HCT116 (cell line): Measurements from ENCODE around the gene BCAR3. TPM values are rescaled to one million over a fixed set of nuclear protein-coding genes. Genes with fewer than 3 reads are reported as not detected.

ENCODE experiments used
- ATAC-seq: fragments of 200-7000 bp; cut with Tn5 transposase; 2 replicates; pipeline ENCODE4 v1.9.1; 2020; ENCODE audit warnings: mild to moderate bottlenecking, moderate library complexity
- BruUV-seq: library from RNA; stranded (reverse); fragments of 400-500 nt; replicated peaks from 2 replicates; lab custom pipeline; 2021; lab: Mats Ljungman, UMichigan
- CTCF ChIA-PET: fragments of 300-600 bp; sonication (Branson Sonifier 250); formaldehyde crosslinking; loops from one replicate; lab custom pipeline; 2021; ENCODE audit warnings: antibody characterized with exemption; lab: Charles Lee
- POLR2A ChIA-PET: fragments of 300-600, 350-600 bp; sonication (Branson Sonifier 250); formaldehyde crosslinking; loops from one replicate; lab custom pipeline; 2021; ENCODE audit warnings: antibody characterized with exemption; lab: Charles Lee
- RAD21 ChIA-PET, 2 experiments: fragments of 300-600 bp; sonication (Branson Sonifier 250); formaldehyde crosslinking; loops; one replicate each; lab custom pipeline; 2023; ENCODE audit warnings: low total read pairs in 2 of 2; ENCODE audit not compliant: uncharacterized antibody in 2 of 2, unreplicated experiment in 2 of 2, low non-redundant PET in 1 of 2; lab: Charles Lee
- DNase-seq: peaks from one replicate; pipeline ENCODE4 v3.0.0-alpha.2; 2010; ENCODE audit warnings: low read depth, low spot score
- H2AFZ ChIP-seq: fragments of 200-600 bp; shearing (Covaris generic), sonication (generic); 2 replicates; pipeline ENCODE4 v1.6.1; 2017; ENCODE audit warnings: low read depth, mixed run types, mixed read lengths, antibody characterized with exemption, low read length; ENCODE audit not compliant: poor library complexity, severe bottlenecking
- H3K27ac ChIP-seq: 2 replicates; pipeline ENCODE4 v1.5.1; 2012; ENCODE audit warnings: low read depth, low read length
- H3K27me3 ChIP-seq: fragments of 200-600 bp; sonication (generic); 2 replicates; pipeline ENCODE4 v1.6.1; 2016; ENCODE audit warnings: mixed run types, low read length, mixed read lengths; ENCODE audit not compliant: insufficient read depth
- H3K36me3 ChIP-seq, 2 experiments: fragments of 200-500 bp in 1 of 2; fragments of 200-600 bp in 1 of 2; sonication (Bioruptor generic) in 1 of 2; sonication (generic) in 1 of 2; 2 replicates each; pipeline versions ENCODE4 v1.5.1 to v1.6.1; 2014 to 2016; ENCODE audit warnings: low read length in 2 of 2, inconsistent platforms in 1 of 2, mixed read lengths in 1 of 2, mixed run types in 1 of 2; ENCODE audit not compliant: insufficient read depth in 2 of 2, control insufficient read depth in 1 of 2
- H3K4me1 ChIP-seq, 2 experiments: fragments of 200-600 bp in 1 of 2; sonication (generic) in 1 of 2; 2 replicates each; pipeline versions ENCODE4 v1.5.1 to v1.6.1; 2012 to 2017; ENCODE audit warnings: low read length in 2 of 2, inconsistent platforms in 1 of 2, mild to moderate bottlenecking in 1 of 2, mixed read lengths in 1 of 2, mixed run types in 1 of 2, moderate library complexity in 1 of 2; ENCODE audit not compliant: insufficient read depth in 2 of 2, control insufficient read depth in 1 of 2
- H3K4me2 ChIP-seq: fragments of 200-600 bp; sonication (generic); 2 replicates; pipeline ENCODE4 v1.6.1; 2017; ENCODE audit warnings: mixed run types, low read length, mixed read lengths
- H3K4me3 ChIP-seq, 2 experiments: fragments of 200-600 bp in 1 of 2; sonication (generic) in 1 of 2; replicated peaks in 1 of 2; 2 replicates each; pipeline ENCODE4 v1.5.1; 2011 to 2016; ENCODE audit warnings: low read length in 2 of 2, control low read depth in 1 of 2, low read depth in 1 of 2, mild to moderate bottlenecking in 1 of 2, mixed read lengths in 1 of 2, mixed run types in 1 of 2
- H3K79me2 ChIP-seq: fragments of 200-600 bp; sonication (generic); 2 replicates; pipeline ENCODE4 v1.6.1; 2017; ENCODE audit warnings: mild to moderate bottlenecking, mixed run types, low read length, moderate library complexity, mixed read lengths; ENCODE audit not compliant: insufficient read depth
- H3K9ac ChIP-seq: fragments of 200-600 bp; sonication (generic); 2 replicates; pipeline ENCODE4 v1.6.1; 2016; ENCODE audit warnings: low read length, mixed read lengths
- H3K9me2 ChIP-seq: fragments of 200-600 bp; sonication (generic), shearing (Covaris generic); 2 replicates; pipeline ENCODE4 v1.6.1; 2017; ENCODE audit warnings: mixed run types, mild to moderate bottlenecking, moderate library complexity; ENCODE audit not compliant: insufficient read depth
- H3K9me3 ChIP-seq, 2 experiments: fragments of 200-500 bp in 1 of 2; fragments of 200-600 bp in 1 of 2; sonication (Bioruptor generic) in 1 of 2; sonication (generic) in 1 of 2; 2 replicates each; pipeline ENCODE4 v1.6.1; 2014 to 2017; ENCODE audit warnings: low read length in 2 of 2, mixed read lengths in 2 of 2, inconsistent platforms in 1 of 2, low read depth in 1 of 2, mild to moderate bottlenecking in 1 of 2, mixed run types in 1 of 2, moderate library complexity in 1 of 2; ENCODE audit not compliant: control insufficient read depth in 1 of 2, insufficient read depth in 1 of 2
- H4K20me1 ChIP-seq: fragments of 200-600 bp; sonication (generic), shearing (Covaris generic); 2 replicates; pipeline ENCODE4 v1.6.1; 2017; ENCODE audit warnings: mixed run types, mild to moderate bottlenecking, moderate library complexity; ENCODE audit not compliant: insufficient read depth
- CBX3 ChIP-seq: IDR thresholded peaks from 2 replicates; pipeline ENCODE4 v1.6.1; 2012; ENCODE audit warnings: low read depth
- EGR1 ChIP-seq: IDR thresholded peaks from 2 replicates; pipeline ENCODE4 v1.6.1; 2012; ENCODE audit warnings: low read depth
- ELF1 ChIP-seq: IDR thresholded peaks from 2 replicates; pipeline ENCODE4 v1.6.1; 2012; ENCODE audit warnings: low read depth, borderline replicate concordance
- POLR2A ChIP-seq: IDR thresholded peaks from 2 replicates; pipeline ENCODE4 v1.7.0; 2011; ENCODE audit warnings: borderline replicate concordance; ENCODE audit not compliant: insufficient read depth, insufficient read length; ENCODE audit errors: extremely low read depth
- POLR2AphosphoS5 ChIP-seq: IDR thresholded peaks from 2 replicates; pipeline ENCODE4 v1.6.1; 2011; ENCODE audit warnings: mild to moderate bottlenecking, low read depth, low read length, moderate library complexity
- RAD21 ChIP-seq: IDR thresholded peaks from 2 replicates; pipeline ENCODE4 v1.6.1; 2012; ENCODE audit warnings: low read depth, mild to moderate bottlenecking
- TCF7L2 ChIP-seq: IDR thresholded peaks from 2 replicates; pipeline ENCODE4 v1.7.0; 2011; ENCODE audit warnings: borderline replicate concordance, inconsistent platforms; ENCODE audit not compliant: insufficient read depth, insufficient read length; ENCODE audit errors: extremely low read depth
- YY1 ChIP-seq: IDR thresholded peaks from 2 replicates; pipeline ENCODE4 v1.6.1; 2011; ENCODE audit warnings: low read length, low read depth, moderate library complexity, mild to moderate bottlenecking; ENCODE audit not compliant: insufficient replicate concordance; ENCODE audit errors: extremely low read depth
- ZBTB33 ChIP-seq: IDR thresholded peaks from 2 replicates; pipeline ENCODE4 v1.6.1; 2011; ENCODE audit warnings: mild to moderate bottlenecking, low read length, moderate library complexity; ENCODE audit not compliant: insufficient replicate concordance; ENCODE audit errors: extremely low read depth
- ZNF274 ChIP-seq: fragments of 200-500 bp; sonication (Bioruptor generic); IDR thresholded peaks from 2 replicates; pipeline ENCODE4 v1.6.1; 2014; ENCODE audit warnings: mild to moderate bottlenecking, low read depth, low read length, inconsistent platforms
- intact Hi-C: fragments of 100-400 bp; cut with micrococcal nuclease; formaldehyde crosslinking; loops from 2 replicates; pipeline ENCODE4 v1.10.0; 2022
- total RNA-seq: library from RNA; stranded (reverse); gene quantifications from one replicate; pipeline ENCODE4 v1.2.1, GENCODE V29; 2021; ENCODE audit not compliant: unreplicated experiment

Gene BCAR3
- total RNA-seq, 1 experiment from 2014 or later: 24.5 TPM

DNA sequence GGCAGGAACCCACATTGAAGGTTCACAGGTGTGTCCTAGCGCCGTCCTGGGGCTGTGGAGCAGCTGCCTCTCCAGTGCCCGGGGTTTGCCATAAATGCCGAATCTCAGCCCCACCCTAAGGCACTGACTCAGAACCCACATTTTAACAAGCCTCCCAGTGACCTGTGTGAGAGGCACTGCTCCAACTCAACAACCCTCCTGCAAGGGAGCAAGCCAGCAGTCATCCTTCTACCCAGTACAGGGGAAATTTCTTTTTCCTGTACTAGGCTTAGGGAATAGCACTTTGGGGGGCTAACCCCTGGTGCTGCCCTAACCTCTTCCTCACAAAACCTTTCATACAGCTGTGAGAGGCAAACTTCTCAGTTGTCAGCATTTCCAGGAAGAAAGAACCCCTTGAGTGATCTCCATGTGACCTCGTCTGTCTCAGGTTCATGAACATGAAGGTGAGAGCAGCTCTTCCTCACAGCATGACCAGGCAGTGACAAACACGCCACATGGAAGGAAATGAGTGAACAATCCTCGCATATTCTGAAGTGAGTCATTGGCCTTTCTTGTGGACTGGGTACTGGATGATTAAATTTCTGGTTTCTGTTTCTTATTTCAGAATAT is 11.4 kb upstream of the BCAR3 start:
- Histone ChIP-seq H3K27ac (peak overlapping the region; percentile 80), H3K36me3 (no peaks in the 10 kb centered on the region), H3K9me3 (no peaks in the 10 kb centered on the region), H3K27me3 (no peaks in the 10 kb centered on the region), H2AFZ (no peak overlapping the region), H4K20me1 (no peaks in the 10 kb centered on the region), H3K9ac (peak overlapping the region; percentile 71), H3K4me3 (peak overlapping the region; percentile 7 to 45), H3K9me2 (no peaks in the 10 kb centered on the region), H3K79me2 (no peaks in the 10 kb centered on the region), H3K4me1 (peaks cover 39 to 83% of the 10 kb centered on the region in 2 experiments), H3K4me2 (peak overlapping the region; percentile 74)
- POLR2A ChIA-PET: interaction anchor here (0.7 to 3.6 kb wide), 11 partner anchors 10 to 120 kb away, joined by 3 to 23 read pairs (median 4); partner anchors contain the start of gene BCAR3
- peak; percentile 77 for ATAC-seq
- TF ChIP-seq EGR1 (no peak), YY1 (peak; percentile 2), POLR2AphosphoS5 (peak; percentile 58), ZBTB33 (no peak), CBX3 (no peak), ZNF274 (no peak), TCF7L2 (peak; percentile 61), ELF1 (no peak), POLR2A (no peak), RAD21 (no peak)
- BruUV-seq: no TSS peak
- CTCF ChIA-PET: interaction anchor here (0.9 to 1.4 kb wide), 6 partner anchors 10 to 121 kb away, joined by 3 to 8 read pairs (median 4); partner anchors contain the start of gene BCAR3
- RAD21 ChIA-PET: no interaction called here
- peak; percentile 89 for DNase-seq
- intact Hi-C loops: loop anchor here (2.0 kb wide), 1 partner anchor 46 kb away; no protein-coding TSS in a partner anchor
